GM12878 (cell line): ENCODE results near the gene SLC15A4. TPM values are rescaled to one million over a fixed set of nuclear protein-coding genes. Genes with fewer than 3 reads are reported as not detected.

Source experiments
- ATAC-seq: fragments of 200-7000 bp; cut with Tn5 transposase; 3 replicates; pipeline ENCODE4 v1.9.1; 2020; ENCODE audit warnings: mild to moderate bottlenecking, moderate library complexity
- BruUV-seq: library from RNA; stranded (reverse); fragments of 400-500 nt; replicated peaks from 2 replicates; lab custom pipeline; 2021; lab: Mats Ljungman, UMichigan
- CTCF ChIA-PET: fragments of 300-600 bp; sonication (Branson Sonifier 250); formaldehyde crosslinking; extraction: SDS; loops from one replicate; lab custom pipeline; 2021; ENCODE audit warnings: inconsistent platforms; lab: Yijun Ruan, JAX
- POLR2A ChIA-PET: fragments of 350-600 bp; formaldehyde crosslinking; extraction: SDS; loops from one replicate; lab custom pipeline; 2021; ENCODE audit warnings: inconsistent platforms; lab: Charles Lee
- RAD21 ChIA-PET: fragments of 300-600 bp; sonication (Branson Sonifier 250); formaldehyde crosslinking; loops from one replicate; lab custom pipeline; 2023; ENCODE audit warnings: antibody characterized with exemption; ENCODE audit not compliant: unreplicated experiment; lab: Charles Lee
- SMC1A ChIA-PET: fragments of 300-600 bp; sonication (Branson Sonifier 250); formaldehyde crosslinking; loops from one replicate; lab custom pipeline; 2023; ENCODE audit not compliant: unreplicated experiment, uncharacterized antibody; lab: Charles Lee
- DNase-seq: peaks from one replicate; pipeline ENCODE4 v3.0.0-alpha.2; 2011; ENCODE audit warnings: low read depth, low spot score
- FAIRE-seq: peaks from 3 replicates; lab custom pipeline; 2011; peaks lifted over from hg19 to GRCh38; lab: Jason Lieb, UNC
- H2AFZ ChIP-seq: 2 replicates; pipeline ENCODE4 v1.6.0; 2011; ENCODE audit warnings: low read depth, low read length, control low read depth; ENCODE audit not compliant: control insufficient read depth
- H3K27ac ChIP-seq: 2 replicates; pipeline ENCODE4 v1.5.1; 2011; ENCODE audit warnings: control low read depth; ENCODE audit not compliant: control insufficient read depth, insufficient read depth
- H3K27me3 ChIP-seq, 2 experiments: replicated peaks in 1 of 2; 2 replicates each; pipeline versions ENCODE4 v1.6.0 to v1.6.1; 2011; ENCODE audit warnings: low read length in 1 of 2; ENCODE audit not compliant: control insufficient read depth in 2 of 2, insufficient read depth in 2 of 2
- H3K36me3 ChIP-seq, 2 experiments: 2 replicates each; pipeline ENCODE4 v1.5.1; 2011; ENCODE audit warnings: low read length in 1 of 2; ENCODE audit not compliant: control insufficient read depth in 2 of 2, insufficient read depth in 2 of 2
- H3K4me1 ChIP-seq: 2 replicates; pipeline ENCODE4 v1.6.1; 2011; ENCODE audit warnings: mild to moderate bottlenecking, low read length, moderate library complexity, mixed read lengths; ENCODE audit not compliant: control insufficient read depth, insufficient read depth
- H3K4me2 ChIP-seq: 2 replicates; pipeline ENCODE4 v1.6.0; 2011; ENCODE audit warnings: control low read depth; ENCODE audit not compliant: control insufficient read depth, insufficient read depth
- H3K4me3 ChIP-seq: fragments of 200-600 bp; sonication (generic); 2 replicates; pipeline ENCODE4 v1.5.1; 2016
- H3K79me2 ChIP-seq: 2 replicates; pipeline ENCODE4 v1.6.0; 2011; ENCODE audit warnings: low read length; ENCODE audit not compliant: control insufficient read depth, insufficient read depth
- H3K9ac ChIP-seq: 2 replicates; pipeline ENCODE4 v1.8.0; 2011; ENCODE audit warnings: low read length, control low read depth, mixed read lengths; ENCODE audit not compliant: control insufficient read depth, insufficient read depth
- H3K9me3 ChIP-seq: replicated peaks from 3 replicates; pipeline ENCODE4 v1.5.1; 2011; ENCODE audit warnings: mild to moderate bottlenecking, low read length; ENCODE audit not compliant: control insufficient read depth, insufficient read depth
- H4K20me1 ChIP-seq: 2 replicates; pipeline ENCODE4 v1.6.0; 2011; ENCODE audit not compliant: control insufficient read depth, insufficient read depth
- GABPA ChIP-seq: IDR thresholded peaks from 2 replicates; pipeline ENCODE4 v1.6.1; 2014; ENCODE audit warnings: antibody characterized with exemption, low read depth, mild to moderate bottlenecking, inconsistent platforms
- WGBS: methylation state at CpG from one replicate; pipeline ENCODE4 v1.1.6; 2016; ENCODE audit warnings: low lambda C conversion rate; ENCODE audit not compliant: insufficient replicate concordance, insufficient coverage; ENCODE audit errors: missing lambda C conversion rate; 5-methylcytosine and 5-hydroxymethylcytosine counted together
- in situ Hi-C: fragments of 300-500 bp; cut with MboI; formaldehyde crosslinking; loops from 9 replicates; pipeline ENCODE4 v1.14.3; 2018; ENCODE audit warnings: mixed read lengths
- intact Hi-C: fragments of 100-400 bp; cut with micrococcal nuclease; formaldehyde crosslinking; loops from one replicate; pipeline ENCODE4 v1.14.2; 2022; ENCODE audit not compliant: unreplicated experiment
- polyA plus RNA-seq, 11 experiments: library from polyadenylated mRNA; depleted of rRNA in 4 of 11; unstranded in 6 of 11; stranded (reverse) in 5 of 11; fragments of >200 nt; fragmentation: Nextera tagmentation in 4 of 11; fragmentation: Illumina TruSeq in 1 of 11; extraction: Ambion mirVana in 4 of 11; extraction: Trizol in 1 of 11; gene quantifications; 1 replicate in 1 of 11; 2 replicates in 10 of 11; pipeline versions ENCODE4 v1.2.1 to v1.2.3, GENCODE V29; 2011 to 2016; ENCODE audit warnings: inconsistent platforms in 2 of 11, missing spikeins in 2 of 11, low read depth in 1 of 11
- total RNA-seq, 4 experiments: library from RNA; depleted of rRNA in 3 of 4; stranded (reverse); fragments of >200 nt in 3 of 4; fragmentation: Illumina TruSeq in 1 of 4; extraction: Trizol in 1 of 4; gene quantifications; 2 replicates each; pipeline versions ENCODE4 v1.2.1 to v1.2.3, GENCODE V29; 2013 to 2021
- TF ChIP-seq, protein P1 (sequence below): fragments of 450-650 bp; IDR thresholded peaks from 2 replicates; pipeline ENCODE4 v1.6.1; 2018; ENCODE audit warnings: mild to moderate bottlenecking, low read depth, moderate library complexity; ENCODE audit not compliant: partially characterized antibody

The SLC15A4 gene
- total and polyA plus RNA-seq, 10 of the 15 experiments (the other 5 are each of a cell fraction or from before 2014, with no cell fraction given) = 12.7 to 257 (median 36.6) TPM

DNA sequence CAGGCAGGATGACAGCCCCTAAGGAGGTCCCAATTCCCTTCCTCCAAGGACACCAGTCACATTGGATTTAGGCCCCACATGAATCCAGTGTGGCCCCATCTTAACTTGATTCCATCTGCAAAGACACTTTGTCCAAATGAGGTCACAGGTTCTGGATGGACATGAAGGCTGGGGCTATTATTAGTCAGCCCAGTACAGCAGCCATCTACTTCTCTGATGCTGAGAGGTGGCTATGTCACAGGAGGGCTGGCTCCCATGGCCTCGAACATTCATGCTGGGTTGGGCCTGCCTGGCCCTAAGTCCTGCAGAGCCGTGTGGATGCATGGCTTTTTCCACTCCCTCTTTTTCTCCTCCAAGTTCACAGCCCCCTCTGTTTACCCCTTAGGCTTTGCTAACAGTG lies 35.9 kb downstream of the SLC15A4 start:
- ChIA-PET RAD21 (no interaction called here), CTCF (interaction anchor here (1.3 kb wide), 1 partner anchor 11 kb away, joined by 4 read pairs; no protein-coding TSS in a partner anchor), SMC1A (interaction anchor here (1.0 to 1.4 kb wide), 2 partner anchors 10 to 33 kb away, joined by 3 to 4 read pairs; no protein-coding TSS in a partner anchor), POLR2A (interaction anchor here (1.0 kb wide), 1 partner anchor 69 kb away, joined by 4 read pairs; no protein-coding TSS in a partner anchor)
- intact Hi-C loops (no loop called here), in situ Hi-C loops (no loop called here)
- no peak for DNase-seq
- H3K9me3 ChIP-seq = no peaks in the 10 kb centered on the region
- peaks cover 11% of the 10 kb centered on the region for H3K4me1 ChIP-seq
- no peak for FAIRE-seq
- 90% methylated on average over 2 of the region's 2 CpGs for WGBS
- H3K4me2 ChIP-seq = no peak overlapping the region
- H3K4me3 ChIP-seq = no peak overlapping the region
- no peak for ATAC-seq
- H3K79me2 ChIP-seq = no peaks in the 10 kb centered on the region
- no TSS peak for BruUV-seq
- no peak overlapping the region for H3K27ac ChIP-seq
- no peak overlapping the region for H3K9ac ChIP-seq
- no peaks in the 10 kb centered on the region for H3K27me3 ChIP-seq
- TF ChIP-seq, protein P1, sequence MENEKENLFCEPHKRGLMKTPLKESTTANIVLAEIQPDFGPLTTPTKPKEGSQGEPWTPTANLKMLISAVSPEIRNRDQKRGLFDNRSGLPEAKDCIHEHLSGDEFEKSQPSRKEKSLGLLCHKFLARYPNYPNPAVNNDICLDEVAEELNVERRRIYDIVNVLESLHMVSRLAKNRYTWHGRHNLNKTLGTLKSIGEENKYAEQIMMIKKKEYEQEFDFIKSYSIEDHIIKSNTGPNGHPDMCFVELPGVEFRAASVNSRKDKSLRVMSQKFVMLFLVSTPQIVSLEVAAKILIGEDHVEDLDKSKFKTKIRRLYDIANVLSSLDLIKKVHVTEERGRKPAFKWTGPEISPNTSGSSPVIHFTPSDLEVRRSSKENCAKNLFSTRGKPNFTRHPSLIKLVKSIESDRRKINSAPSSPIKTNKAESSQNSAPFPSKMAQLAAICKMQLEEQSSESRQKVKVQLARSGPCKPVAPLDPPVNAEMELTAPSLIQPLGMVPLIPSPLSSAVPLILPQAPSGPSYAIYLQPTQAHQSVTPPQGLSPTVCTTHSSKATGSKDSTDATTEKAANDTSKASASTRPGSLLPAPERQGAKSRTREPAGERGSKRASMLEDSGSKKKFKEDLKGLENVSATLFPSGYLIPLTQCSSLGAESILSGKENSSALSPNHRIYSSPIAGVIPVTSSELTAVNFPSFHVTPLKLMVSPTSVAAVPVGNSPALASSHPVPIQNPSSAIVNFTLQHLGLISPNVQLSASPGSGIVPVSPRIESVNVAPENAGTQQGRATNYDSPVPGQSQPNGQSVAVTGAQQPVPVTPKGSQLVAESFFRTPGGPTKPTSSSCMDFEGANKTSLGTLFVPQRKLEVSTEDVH = no peak
- TF ChIP-seq GABPA = no peak
- no peaks in the 10 kb centered on the region for H4K20me1 ChIP-seq
- peaks cover 11 to 13% of the 10 kb centered on the region in 2 experiments for H3K36me3 ChIP-seq
- no peak overlapping the region for H2AFZ ChIP-seq
